ENCODE results near the gene TREML2. TPM values are rescaled to one million over a fixed set of nuclear protein-coding genes. Genes with fewer than 3 reads are reported as not detected.

The TREML2 gene
- total and polyA plus RNA-seq, 12 donors = 0.06 to 0.19 (median 0.18) TPM; not detected in 9

GRCh38 chr6:41231246-41231645, 30.3 kb upstream of the TREML2 start:
- DNase-seq = no peak
- Histone ChIP-seq H3K36me3 (replicated peaks in 1 of 2) (no peaks in the 10 kb centered on the region), H3K4me3 (no peak overlapping the region), H3K4me1 (replicated peaks in 1 of 2) (no peaks in the 10 kb centered on the region), H3K27me3 (no peaks in the 10 kb centered on the region), H3K27ac (no peak overlapping the region), H3K9me3 (replicated peaks in 1 of 3) (no peaks in the 10 kb centered on the region)
- WGBS, 4 donors = 53 to 73% (median 56%) methylated on average over 5 of the region's 5 CpGs
- TF ChIP-seq CTCF (IDR thresholded peaks at IDR 0.05) = no peak
- no peak for TF ChIP-seq POLR2A (IDR thresholded peaks at IDR 0.05)
- intact Hi-C loops (cut with DNase I) = no loop called here

- no peak overlapping the region for H3K27ac ChIP-seq
- no peaks in the 10 kb centered on the region for H3K4me1 ChIP-seq (replicated peaks in 1 of 2)
Observed at GRCh38 chr6:41229721-41230120, 28.8 kb upstream of the TREML2 start.

GRCh38 chr6:41228616-41229015, 27.7 kb upstream of the TREML2 start:
- WGBS, 4 donors = 43 to 58% (median 51%) methylated on average over 3 to 5 of the region's 5 CpGs
- H3K36me3 ChIP-seq (replicated peaks in 1 of 2) = no peaks in the 10 kb centered on the region
- H3K27ac ChIP-seq = no peak overlapping the region
- H3K4me1 ChIP-seq (replicated peaks in 1 of 2) = no peaks in the 10 kb centered on the region
- intact Hi-C loops (cut with DNase I) = no loop called here
- no peak overlapping the region for H3K4me3 ChIP-seq
- DNase-seq = no peak
- H3K9me3 ChIP-seq (replicated peaks in 1 of 3) = no peaks in the 10 kb centered on the region
- no peaks in the 10 kb centered on the region for H3K27me3 ChIP-seq
- no peak for TF ChIP-seq CTCF (IDR thresholded peaks at IDR 0.05)
- no peak for TF ChIP-seq POLR2A (IDR thresholded peaks at IDR 0.05)

More at GRCh38 chr6:41229721-41230120, 28.8 kb upstream of the TREML2 start:
- no peak for DNase-seq
- Histone ChIP-seq H3K27me3 (no peaks in the 10 kb centered on the region), H3K36me3 (replicated peaks in 1 of 2) (no peaks in the 10 kb centered on the region), H3K9me3 (replicated peaks in 1 of 3) (no peaks in the 10 kb centered on the region), H3K4me3 (no peak overlapping the region)
- 81 to 93% (median 86%) methylated on average over 3 to 4 of the region's 4 CpGs for WGBS, 4 donors
- intact Hi-C loops (cut with DNase I) = no loop called here
- TF ChIP-seq POLR2A (IDR thresholded peaks at IDR 0.05) (no peak), CTCF (IDR thresholded peaks at IDR 0.05) (no peak)

GRCh38 chr6:41228096-41228495, 27.1 kb upstream of the TREML2 start, which contains the start of gene TREML4:
Gene TREML4, plus strand, starts transcription at chr6:41228349. Its CDS starts 79 bp downstream, at chr6:41228428.
- no peaks in the 10 kb centered on the region for H3K27me3 ChIP-seq
- WGBS, 4 donors = 65 to 92% (median 69%) methylated on average over 2 to 5 of the region's 5 CpGs
- H3K27ac ChIP-seq = no peak within 1 kb of the TSS
- H3K9me3 ChIP-seq (replicated peaks in 1 of 3) = no peaks in the 10 kb centered on the region
- H3K36me3 ChIP-seq (replicated peaks in 1 of 2) = no peaks in the 10 kb centered on the region
- DNase-seq = no peak
- intact Hi-C loops (cut with DNase I) = no loop called here
- no peaks in the 10 kb centered on the region for H3K4me1 ChIP-seq (replicated peaks in 1 of 2)
- TF ChIP-seq POLR2A (IDR thresholded peaks at IDR 0.05) (no peak), CTCF (IDR thresholded peaks at IDR 0.05) (no peak)
- H3K4me3 ChIP-seq = no peak within 1 kb of the TSS

Data from adrenal gland (tissue), 12 donors.